Suprapubic skin (tissue), 4 donors: ENCODE data around the gene PARD3B.

Experiments
- POLR2A ChIP-seq, 2 donors: fragments of 450-650 bp; IDR thresholded peaks; one replicate each; pipeline ENCODE4 v1.6.1; 2017; ENCODE audit warnings: antibody characterized with exemption in 2 of 2, mild to moderate bottlenecking in 2 of 2, moderate library complexity in 2 of 2
- POLR2AphosphoS5 ChIP-seq, 3 donors: sonication (generic); formaldehyde crosslinking; IDR thresholded peaks; one replicate each; pipeline ENCODE4 v1.6.1; 2017; ENCODE audit warnings: antibody characterized with exemption in 3 of 3

DNA sequence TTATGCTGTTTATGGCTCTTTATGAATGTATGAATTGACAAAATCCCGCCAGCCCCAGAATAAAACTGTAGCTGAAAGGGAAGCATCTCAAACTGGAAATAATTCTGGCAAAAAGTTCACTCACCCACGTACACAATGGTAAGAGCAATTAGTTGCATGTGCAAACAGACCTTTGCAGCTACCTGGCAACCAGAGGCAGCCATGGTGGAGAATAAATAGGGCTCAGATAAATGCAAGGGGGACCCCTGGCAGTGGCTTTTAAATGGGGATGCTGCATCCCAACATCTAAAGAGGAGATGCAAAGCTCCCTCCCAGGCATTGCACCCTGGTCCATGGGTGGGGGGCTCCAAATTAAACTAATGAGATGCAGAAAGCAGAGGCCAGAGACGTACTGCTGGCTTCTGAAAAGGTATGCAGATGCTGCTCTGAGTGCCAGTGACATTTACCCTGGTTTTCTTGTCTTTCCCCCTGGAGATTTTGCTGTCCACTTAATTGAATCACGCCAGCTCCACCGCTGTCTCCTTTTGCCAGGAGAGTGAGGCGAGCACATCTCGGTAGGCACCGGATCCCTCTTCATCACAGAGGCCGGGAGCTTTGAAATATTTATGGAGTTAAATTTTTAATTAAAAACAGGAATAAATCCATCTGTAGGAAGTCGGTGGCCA is 1010.4 kb downstream of the PARD3B start:
- TF ChIP-seq POLR2A (IDR thresholded peaks at IDR 0.05) (no peak), POLR2AphosphoS5 (IDR thresholded peaks at IDR 0.05) (no peak)
